ENCODE measurements around the gene ZNF219. TPM values are rescaled to one million over a fixed set of nuclear protein-coding genes. Genes with fewer than 3 reads are reported as not detected.

The ZNF219 gene
- total and polyA plus RNA-seq, 2 of the 13 experiments (the other 11 are each of a cell fraction or from before 2014, with no cell fraction given): 34.5 to 36.6 TPM

- TF ChIP-seq JUND (CRISPR knock-in tag; IDR thresholded peaks at IDR 0.05) (no peak), ZBTB7A (CRISPR knock-in tag; IDR thresholded peaks at IDR 0.05) (no peak), ZNF562 (CRISPR knock-in tag; IDR thresholded peaks at IDR 0.05; ENCODE audit: borderline replicate concordance) (no peak), MNT (IDR thresholded peaks at IDR 0.05) (no peak), CREM (IDR thresholded peaks at IDR 0.05) (no peak), CREM (CRISPR knock-in tag; IDR thresholded peaks at IDR 0.05) (no peak), ZNF329 (CRISPR knock-in tag; IDR thresholded peaks at IDR 0.05; ENCODE audit: low read depth) (no peak), ZNF251 (CRISPR knock-in tag; IDR thresholded peaks at IDR 0.05) (no peak), NFAT5 (CRISPR knock-in tag; IDR thresholded peaks at IDR 0.05) (no peak), RBAK (CRISPR knock-in tag; IDR thresholded peaks at IDR 0.05) (no peak; the same call in 1 of the 2 replicates), PRMT3 (CRISPR knock-in tag; IDR thresholded peaks at IDR 0.05; ENCODE audit: borderline replicate concordance, low read depth) (no peak), SIN3B (IDR thresholded peaks at IDR 0.05; ENCODE audit: low read length) (peak; percentile 20; the same call in 1 of the 2 replicates), NR1H2 (CRISPR knock-in tag; IDR thresholded peaks at IDR 0.05; ENCODE audit: borderline replicate concordance, low read depth) (no peak), ZNF276 (CRISPR knock-in tag; IDR thresholded peaks at IDR 0.05; ENCODE audit: low read depth) (no peak), ARID5B (CRISPR knock-in tag; IDR thresholded peaks at IDR 0.05) (no peak)
These were observed 6.1 kb upstream of the ZNF219 start (continued) for GRCh38 chr14:21104448-21105060.

All from HepG2 (cell line).